Astrocyte of the spinal cord (primary cell): ENCODE results near the gene CAMTA1.

Source experiments
- DNase-seq: peaks from one replicate; pipeline ENCODE4 v3.0.0; 2011; ENCODE audit warnings: low read depth, low spot score
- H3K4me3 ChIP-seq: 2 replicates; pipeline ENCODE4 v1.5.1; 2011; ENCODE audit warnings: low read depth, mild to moderate bottlenecking, low read length, moderate library complexity
- CTCF ChIP-seq: IDR thresholded peaks from 2 replicates; pipeline ENCODE4 v1.5.1; 2012; ENCODE audit warnings: low read depth, mild to moderate bottlenecking, low read length, inconsistent platforms
- in situ Hi-C: cut with HindIII; loops from 2 replicates; pipeline ENCODE4 v1.10.0; 2017; ENCODE audit warnings: low sequenced_read_pairs

Gene CAMTA1

GRCh38 chr1:7014640-7014930 lies 229.3 kb downstream of the CAMTA1 start:
- DNase-seq: no peak
- in situ Hi-C loops: no loop called here

GRCh38 chr1:7015022-7015421 lies 229.8 kb downstream of the CAMTA1 start:
- in situ Hi-C loops: no loop called here
- no peak overlapping the region for H3K4me3 ChIP-seq
- no peak for TF ChIP-seq CTCF
- no peak for DNase-seq

More at GRCh38 chr1:7014640-7014930, 229.3 kb downstream of the CAMTA1 start:
- no peak for TF ChIP-seq CTCF
- H3K4me3 ChIP-seq: no peak overlapping the region

- in situ Hi-C loops: no loop called here
- no peak for DNase-seq
- no peak for TF ChIP-seq CTCF
- no peak overlapping the region for H3K4me3 ChIP-seq
Measured at GRCh38 chr1:7018351-7018750, 233.1 kb downstream of the CAMTA1 start.

GRCh38 chr1:7018826-7019225 lies 233.6 kb downstream of the CAMTA1 start:
- in situ Hi-C loops: no loop called here
- TF ChIP-seq CTCF: no peak
- DNase-seq: no peak

GRCh38 chr1:7019510-7019909 lies 234.3 kb downstream of the CAMTA1 start:
- no peak for DNase-seq
- TF ChIP-seq CTCF: no peak
- in situ Hi-C loops: no loop called here

More at GRCh38 chr1:7018826-7019225, 233.6 kb downstream of the CAMTA1 start:
- no peak overlapping the region for H3K4me3 ChIP-seq

GRCh38 chr1:7022058-7022457 lies 236.8 kb downstream of the CAMTA1 start:
- no peak for DNase-seq
- H3K4me3 ChIP-seq: no peak overlapping the region
- no peak for TF ChIP-seq CTCF
- in situ Hi-C loops: no loop called here

More at GRCh38 chr1:7019510-7019909, 234.3 kb downstream of the CAMTA1 start:
- no peak overlapping the region for H3K4me3 ChIP-seq

GRCh38 chr1:7025013-7025412 lies 239.8 kb downstream of the CAMTA1 start:
- in situ Hi-C loops: no loop called here
- DNase-seq: no peak
- TF ChIP-seq CTCF: no peak
- H3K4me3 ChIP-seq: no peak overlapping the region
